Measurements from ENCODE around the gene TPM1. TPM values are rescaled to one million over a fixed set of nuclear protein-coding genes. Genes with fewer than 3 reads are reported as not detected.

The TPM1 gene
- polyA plus RNA-seq, 1 of the 3 experiments (the other 2 are of a cell fraction): 1,371 TPM

DNA sequence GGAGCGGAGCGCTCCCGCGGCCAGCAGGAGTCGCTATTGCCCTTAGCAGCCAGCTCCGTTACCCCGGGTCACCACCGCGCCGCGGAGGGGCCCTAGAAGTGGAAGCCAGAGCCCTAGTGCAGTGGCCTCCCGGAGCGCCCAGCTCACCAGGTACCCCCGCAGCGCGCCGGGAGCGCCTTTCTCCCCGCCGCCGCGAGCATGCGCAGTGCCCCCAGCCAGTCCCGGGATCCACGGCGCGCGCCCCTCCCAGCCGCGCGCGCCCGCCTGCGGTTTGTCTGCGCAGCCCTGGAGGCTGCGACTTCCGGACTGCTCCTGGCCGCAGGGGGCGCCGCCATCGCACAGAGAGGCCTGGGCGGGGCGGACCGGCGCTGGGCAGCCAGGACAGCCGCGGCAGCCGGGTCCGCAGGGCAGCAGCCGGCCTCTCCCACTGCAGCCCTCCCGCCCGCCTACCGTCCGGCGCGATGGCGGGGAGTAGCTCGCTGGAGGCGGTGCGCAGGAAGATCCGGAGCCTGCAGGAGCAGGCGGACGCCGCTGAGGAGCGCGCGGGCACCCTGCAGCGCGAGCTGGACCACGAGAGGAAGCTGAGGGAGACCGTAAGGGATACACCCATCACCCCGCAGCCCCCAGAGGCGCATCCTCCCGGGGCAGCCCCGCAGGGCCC lies 5.7 kb downstream of the TPM1 start (continued):
- TF ChIP-seq, protein P1, sequence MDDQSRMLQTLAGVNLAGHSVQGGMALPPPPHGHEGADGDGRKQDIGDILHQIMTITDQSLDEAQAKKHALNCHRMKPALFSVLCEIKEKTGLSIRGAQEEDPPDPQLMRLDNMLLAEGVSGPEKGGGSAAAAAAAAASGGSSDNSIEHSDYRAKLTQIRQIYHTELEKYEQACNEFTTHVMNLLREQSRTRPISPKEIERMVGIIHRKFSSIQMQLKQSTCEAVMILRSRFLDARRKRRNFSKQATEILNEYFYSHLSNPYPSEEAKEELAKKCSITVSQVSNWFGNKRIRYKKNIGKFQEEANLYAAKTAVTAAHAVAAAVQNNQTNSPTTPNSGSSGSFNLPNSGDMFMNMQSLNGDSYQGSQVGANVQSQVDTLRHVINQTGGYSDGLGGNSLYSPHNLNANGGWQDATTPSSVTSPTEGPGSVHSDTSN (IDR thresholded peaks at IDR 0.05): peak; percentile 23; the same call in 1 of the 2 replicates
- TF ChIP-seq TCF12 (IDR thresholded peaks at IDR 0.05): peak; percentile 47

DNA sequence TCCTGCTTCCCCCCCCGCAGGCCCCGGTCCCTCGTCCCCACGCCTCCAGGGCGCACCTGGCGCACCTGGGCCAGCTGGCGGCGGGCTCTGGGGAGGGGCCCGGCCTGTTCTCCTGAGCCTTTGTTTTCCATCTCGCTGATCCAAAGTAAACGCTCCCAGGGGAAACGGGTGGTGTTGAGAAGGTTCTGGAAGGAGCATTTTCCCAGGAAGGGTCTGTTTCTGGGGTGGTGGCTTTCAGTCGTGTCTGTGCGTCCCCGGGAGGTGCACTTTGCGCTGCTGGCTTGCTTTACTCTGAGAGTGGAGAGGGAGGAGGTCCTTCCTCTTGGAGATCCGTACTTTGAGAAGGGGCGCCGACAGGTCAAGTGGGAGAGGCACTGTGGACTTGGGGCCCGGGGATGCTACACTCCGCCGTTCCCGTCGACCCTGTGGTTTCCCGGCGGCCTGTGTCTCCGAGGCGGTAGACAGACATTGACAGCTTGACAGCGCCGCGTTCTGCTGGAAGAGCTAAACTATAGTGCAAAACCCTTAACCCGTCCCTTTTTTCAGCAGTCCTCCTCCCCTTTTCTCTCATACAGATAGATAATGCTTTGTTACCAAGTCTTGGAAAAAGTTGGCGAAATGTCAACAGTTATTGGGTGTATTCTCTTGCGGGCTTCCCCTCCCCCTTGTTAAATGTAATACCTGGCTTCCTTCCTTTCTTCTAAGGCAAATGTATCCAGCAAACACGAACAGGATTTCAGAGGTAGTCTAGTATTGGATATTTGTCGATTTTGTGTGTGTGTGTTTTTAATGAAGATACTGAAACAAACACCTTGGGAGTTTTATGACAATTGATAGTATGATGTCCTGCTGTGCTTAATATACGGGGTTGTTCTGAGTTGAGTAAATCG lies 6.5 kb downstream of the TPM1 start:
- no peaks in the 10 kb centered on the region for H3K27me3 ChIP-seq (ENCODE audit: insufficient read depth)
- peaks cover 70 to 83% of the 10 kb centered on the region in 2 experiments for H3K36me3 ChIP-seq (replicated peaks in 1 of 2; ENCODE audit: control insufficient read depth in 1 of 2, insufficient read depth in 2 of 2, low read length in 1 of 2)
- TF ChIP-seq RXRA (IDR thresholded peaks at IDR 0.05; ENCODE audit: borderline replicate concordance, low read depth): no peak
- TF ChIP-seq MXI1 (IDR thresholded peaks at IDR 0.05; ENCODE audit: low read depth, low read length): peak; percentile 84
- TF ChIP-seq ELF1 (IDR thresholded peaks at IDR 0.05): peak; percentile 23; the same call in 1 of the 2 replicates
- TF ChIP-seq NRF1 (IDR thresholded peaks at IDR 0.05; ENCODE audit: low read depth, low read length): no peak
- no peak for TF ChIP-seq RCOR1 (IDR thresholded peaks at IDR 0.05; ENCODE audit: low read length)
- TF ChIP-seq, protein P2, sequence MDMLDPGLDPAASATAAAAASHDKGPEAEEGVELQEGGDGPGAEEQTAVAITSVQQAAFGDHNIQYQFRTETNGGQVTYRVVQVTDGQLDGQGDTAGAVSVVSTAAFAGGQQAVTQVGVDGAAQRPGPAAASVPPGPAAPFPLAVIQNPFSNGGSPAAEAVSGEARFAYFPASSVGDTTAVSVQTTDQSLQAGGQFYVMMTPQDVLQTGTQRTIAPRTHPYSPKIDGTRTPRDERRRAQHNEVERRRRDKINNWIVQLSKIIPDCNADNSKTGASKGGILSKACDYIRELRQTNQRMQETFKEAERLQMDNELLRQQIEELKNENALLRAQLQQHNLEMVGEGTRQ (IDR thresholded peaks at IDR 0.05; ENCODE audit: borderline replicate concordance, low read depth, low read length): no peak
- TF ChIP-seq, protein P1 (IDR thresholded peaks at IDR 0.05): peak; percentile 40
- TF ChIP-seq RFX5 (IDR thresholded peaks at IDR 0.05; ENCODE audit: low read length): no peak
- TF ChIP-seq RAD21 (IDR thresholded peaks at IDR 0.05; ENCODE audit: low read length): peak; percentile 46; the same call in 1 of the 2 replicates
- no peak for TF ChIP-seq FOXM1 (IDR thresholded peaks at IDR 0.05; ENCODE audit: low read depth)
- TF ChIP-seq JUND (IDR thresholded peaks at IDR 0.05): no peak
- peak; percentile 71; the same call in 1 of the 2 replicates for TF ChIP-seq SIN3A (IDR thresholded peaks at IDR 0.05; ENCODE audit: borderline replicate concordance, low read depth, low read length)
- peak; percentile 39; the same call in 1 of the 2 replicates for TF ChIP-seq NFIC (IDR thresholded peaks at IDR 0.05; ENCODE audit: borderline replicate concordance)
- TF ChIP-seq, protein P3, sequence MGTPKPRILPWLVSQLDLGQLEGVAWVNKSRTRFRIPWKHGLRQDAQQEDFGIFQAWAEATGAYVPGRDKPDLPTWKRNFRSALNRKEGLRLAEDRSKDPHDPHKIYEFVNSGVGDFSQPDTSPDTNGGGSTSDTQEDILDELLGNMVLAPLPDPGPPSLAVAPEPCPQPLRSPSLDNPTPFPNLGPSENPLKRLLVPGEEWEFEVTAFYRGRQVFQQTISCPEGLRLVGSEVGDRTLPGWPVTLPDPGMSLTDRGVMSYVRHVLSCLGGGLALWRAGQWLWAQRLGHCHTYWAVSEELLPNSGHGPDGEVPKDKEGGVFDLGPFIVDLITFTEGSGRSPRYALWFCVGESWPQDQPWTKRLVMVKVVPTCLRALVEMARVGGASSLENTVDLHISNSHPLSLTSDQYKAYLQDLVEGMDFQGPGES (IDR thresholded peaks at IDR 0.05; ENCODE audit: low read depth, low read length): no peak
- TF ChIP-seq SMC3 (IDR thresholded peaks at IDR 0.05; ENCODE audit: low read depth, low read length): peak; percentile 19; the same call in 1 of the 2 replicates
- no peak for TF ChIP-seq GABPA (IDR thresholded peaks at IDR 0.05; ENCODE audit: low read depth)
- TF ChIP-seq TEAD4 (IDR thresholded peaks at IDR 0.05; ENCODE audit: borderline replicate concordance, insufficient read depth): no peak
- TF ChIP-seq, protein P4, sequence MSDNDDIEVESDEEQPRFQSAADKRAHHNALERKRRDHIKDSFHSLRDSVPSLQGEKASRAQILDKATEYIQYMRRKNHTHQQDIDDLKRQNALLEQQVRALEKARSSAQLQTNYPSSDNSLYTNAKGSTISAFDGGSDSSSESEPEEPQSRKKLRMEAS (IDR thresholded peaks at IDR 0.05; ENCODE audit: low read depth): peak; percentile 35; the same call in 1 of the 2 replicates
- TF ChIP-seq TAF1 (IDR thresholded peaks at IDR 0.05; ENCODE audit: borderline replicate concordance, low read depth, low read length): 0 out of 2 replicates have a peak, but pooled peaks have one; percentile 28
- TF ChIP-seq EP300 (IDR thresholded peaks at IDR 0.05; ENCODE audit: borderline replicate concordance in 1 of 2, low read depth in 1 of 2, low read length in 1 of 2): no peak
- peak; percentile 11; the same call in 1 of the 2 replicates for TF ChIP-seq POLR2AphosphoS5 (IDR thresholded peaks at IDR 0.05; ENCODE audit: low read depth, low read length)
- TF ChIP-seq EZH2phosphoT487 (IDR thresholded peaks at IDR 0.05; ENCODE audit: borderline replicate concordance, low read depth): no peak
- peak overlapping the region; percentile 64 to 83 for H3K4me3 ChIP-seq (ENCODE audit: low read depth in 2 of 2, low read length in 1 of 2)
- DNase-seq: peak; percentile 48
- H3K4me1 ChIP-seq (ENCODE audit: control insufficient read depth in 1 of 2, insufficient read depth in 2 of 2, low read depth in 1 of 2, low read length in 1 of 2): peaks cover 39 to 52% of the 10 kb centered on the region in 2 experiments
- CTCF ChIA-PET: interaction anchor here (0.7 to 13.6 kb wide), 55 partner anchors 9 to 605 kb away, joined by 3 to 315 read pairs (median 6); partner anchors contain the start of genes APH1B and RPS27L
- peak overlapping the region; percentile 91 to 93 for H3K27ac ChIP-seq (ENCODE audit: low read depth in 2 of 2, low read length in 1 of 2)
- H3K4me2 ChIP-seq: peak overlapping the region; percentile 95
- no peaks in the 10 kb centered on the region for H3K9me3 ChIP-seq
- H2AFZ ChIP-seq (ENCODE audit: low read depth): no peak overlapping the region
- 7% methylated on average over 25 of the region's 38 CpGs for WGBS (ENCODE audit: low lambda C conversion rate)
- H3F3A ChIP-seq (replicated peaks; ENCODE audit: insufficient read depth): peaks cover 85% of the 10 kb centered on the region
- H4K20me1 ChIP-seq (ENCODE audit: insufficient read depth): peaks cover 96% of the 10 kb centered on the region
- H3K9ac ChIP-seq: peak overlapping the region; percentile 99
- POLR2A ChIA-PET: interaction anchor here (1.2 to 2.5 kb wide), 2 partner anchors 41 to 159 kb away, joined by 4 to 12 read pairs; no protein-coding TSS in a partner anchor
- H3K9me2 ChIP-seq: no peaks in the 10 kb centered on the region
- peaks cover 100% of the 10 kb centered on the region for H3K79me2 ChIP-seq (ENCODE audit: insufficient read depth)
